HepG2 (cell line): ENCODE results near the gene APOC1. TPM values are rescaled to one million over a fixed set of nuclear protein-coding genes. Genes with fewer than 3 reads are reported as not detected.

Source experiments
- AGO2 ChIP-seq: fragments of 200-400 bp; formaldehyde crosslinking; optimal IDR thresholded peaks from 2 replicates; pipeline ENCODE3; 2017; ENCODE audit warnings: mild to moderate bottlenecking, low read depth, low read length, moderate library complexity
- AKAP8 ChIP-seq: sonication (generic); formaldehyde crosslinking; IDR thresholded peaks from 2 replicates; pipeline ENCODE4 v1.5.1; 2020; ENCODE audit warnings: mild to moderate bottlenecking, missing genetic modification reagents
- ARNT ChIP-seq: fragments of 450-650 bp; IDR thresholded peaks from 2 replicates; pipeline ENCODE4 v1.6.1; 2017
- ASH2L ChIP-seq: fragments of 300-600, 200-600 bp; sonication (generic); IDR thresholded peaks from 2 replicates; pipeline ENCODE4 v1.7.0; 2017; ENCODE audit warnings: low read depth, mild to moderate bottlenecking, moderate library complexity, mixed read lengths, low read length; ENCODE audit not compliant: insufficient read length
- BHLHE40 ChIP-seq: IDR thresholded peaks from 2 replicates; pipeline ENCODE4 v1.6.1; 2011; ENCODE audit warnings: low read length, improper control_type of control experiment
- BRCA1 ChIP-seq: sonication (generic); formaldehyde crosslinking; IDR thresholded peaks from 2 replicates; pipeline ENCODE4 v1.4.0; 2020; ENCODE audit warnings: missing genetic modification reagents
- CEBPB ChIP-seq: IDR thresholded peaks from 2 replicates; pipeline ENCODE4 v1.6.1; 2011; ENCODE audit warnings: low read depth, low read length, improper control_type of control experiment, borderline replicate concordance
- CEBPG ChIP-seq: IDR thresholded peaks from 2 replicates; pipeline ENCODE4 v1.6.1; 2016
- ELF3 ChIP-seq: IDR thresholded peaks from 2 replicates; pipeline ENCODE4 v1.6.1; 2016; ENCODE audit warnings: missing genetic modification reagents, missing compliant biosample characterization
- KDM1A ChIP-seq: IDR thresholded peaks from 2 replicates; pipeline ENCODE4 v1.6.1; 2016; ENCODE audit warnings: missing compliant biosample characterization
- MTA1 ChIP-seq: sonication (generic); formaldehyde crosslinking; IDR thresholded peaks from 2 replicates; pipeline ENCODE4 v1.4.0; 2020; ENCODE audit warnings: missing genetic modification reagents, mild to moderate bottlenecking, borderline replicate concordance
- MXI1 ChIP-seq: IDR thresholded peaks from 3 replicates; pipeline ENCODE4 v1.6.1; 2012; ENCODE audit warnings: low read depth, low read length, inconsistent platforms, borderline replicate concordance
- RORA ChIP-seq: sonication (generic); formaldehyde crosslinking; IDR thresholded peaks from 2 replicates; pipeline ENCODE4 v1.5.0; 2020; ENCODE audit warnings: mild to moderate bottlenecking, missing genetic modification reagents, moderate library complexity
- SMC3 ChIP-seq: IDR thresholded peaks from 2 replicates; pipeline ENCODE4 v1.6.1; 2011; ENCODE audit warnings: low read length, improper control_type of control experiment
- SP1 ChIP-seq, 2 experiments: fragments of 450-650 bp in 1 of 2; sonication (generic) in 1 of 2; formaldehyde crosslinking in 1 of 2; IDR thresholded peaks; 2 replicates each; pipeline versions ENCODE4 v1.4.0 to v1.6.1; 2016 to 2020; ENCODE audit warnings: missing genetic modification reagents in 1 of 2
- TBX3 ChIP-seq: fragments of 450-650 bp; IDR thresholded peaks from 2 replicates; pipeline ENCODE4 v1.6.1; 2017; ENCODE audit warnings: antibody characterized with exemption, mild to moderate bottlenecking, inconsistent platforms, borderline replicate concordance
- TRIM24 ChIP-seq: sonication (generic); formaldehyde crosslinking; IDR thresholded peaks from 2 replicates; pipeline ENCODE4 v1.8.0; 2022; ENCODE audit warnings: mild to moderate bottlenecking, missing genetic modification reagents
- TSC22D2 ChIP-seq: sonication (generic); formaldehyde crosslinking; IDR thresholded peaks from 2 replicates; pipeline ENCODE4 v1.5.1; 2020; ENCODE audit warnings: missing genetic modification reagents, mild to moderate bottlenecking, borderline replicate concordance
- ZBTB33 ChIP-seq: sonication (generic); formaldehyde crosslinking; IDR thresholded peaks from 2 replicates; pipeline ENCODE4 v1.4.0; 2020; ENCODE audit warnings: missing genetic modification reagents
- ZMYM4 ChIP-seq: sonication (generic); formaldehyde crosslinking; IDR thresholded peaks from 2 replicates; pipeline ENCODE4 v1.8.1; 2023; ENCODE audit warnings: mild to moderate bottlenecking, missing genetic modification reagents
- ZNF230 ChIP-seq: sonication (generic); formaldehyde crosslinking; IDR thresholded peaks from 2 replicates; pipeline ENCODE4 v1.4.0; 2020; ENCODE audit warnings: mild to moderate bottlenecking, missing genetic modification reagents
- ZNF232 ChIP-seq: sonication (generic); formaldehyde crosslinking; IDR thresholded peaks from 2 replicates; pipeline ENCODE4 v1.4.0; 2020; ENCODE audit warnings: missing genetic modification reagents, borderline replicate concordance
- ZNF253 ChIP-seq: sonication (generic); formaldehyde crosslinking; IDR thresholded peaks from 2 replicates; pipeline ENCODE4 v1.8.0; 2022; ENCODE audit warnings: mild to moderate bottlenecking, missing genetic modification reagents, borderline replicate concordance
- ZNF788 ChIP-seq: sonication (generic); formaldehyde crosslinking; IDR thresholded peaks from 2 replicates; pipeline ENCODE4 v1.5.0; 2020; ENCODE audit warnings: mild to moderate bottlenecking, missing genetic modification reagents, borderline replicate concordance
- ZSCAN21 ChIP-seq: sonication (generic); formaldehyde crosslinking; IDR thresholded peaks from 2 replicates; pipeline ENCODE4 v1.8.0; 2022; ENCODE audit warnings: mild to moderate bottlenecking, missing genetic modification reagents, moderate library complexity, borderline replicate concordance
- polyA plus RNA-seq, 8 experiments: library from polyadenylated mRNA; depleted of rRNA in 3 of 8; stranded (reverse) in 7 of 8; unstranded in 1 of 8; fragments of >200 nt; fragmentation: Illumina TruSeq in 4 of 8; extraction: Trizol in 4 of 8; gene quantifications; 2 replicates each; pipeline versions ENCODE4 v1.2.1 to v1.2.3, GENCODE V29; 2011 to 2016; ENCODE audit warnings: low read depth in 4 of 8, missing spikeins in 1 of 8, mixed read lengths in 1 of 8; ENCODE audit not compliant: insufficient read depth in 1 of 8
- total RNA-seq, 5 experiments: library from RNA; depleted of rRNA; stranded (reverse); fragments of >200 nt; fragmentation: Illumina TruSeq; extraction: Trizol; gene quantifications; 2 replicates each; pipeline ENCODE4 v1.2.3, GENCODE V29; 2016; ENCODE audit warnings: low read depth in 1 of 5
- TF ChIP-seq, protein P1 (sequence below): sonication (generic); formaldehyde crosslinking; IDR thresholded peaks from 2 replicates; pipeline ENCODE4 v1.5.1; 2020; ENCODE audit warnings: missing genetic modification reagents, mild to moderate bottlenecking, borderline replicate concordance
- TF ChIP-seq, protein P2 (sequence below): IDR thresholded peaks from 2 replicates; pipeline ENCODE4 v1.6.1; 2012; ENCODE audit warnings: inconsistent platforms

APOC1 gene
- total and polyA plus RNA-seq, 2 of the 13 experiments (the other 11 are each of a cell fraction or from before 2014, with no cell fraction given) = 600 to 1,235 TPM

DNA sequence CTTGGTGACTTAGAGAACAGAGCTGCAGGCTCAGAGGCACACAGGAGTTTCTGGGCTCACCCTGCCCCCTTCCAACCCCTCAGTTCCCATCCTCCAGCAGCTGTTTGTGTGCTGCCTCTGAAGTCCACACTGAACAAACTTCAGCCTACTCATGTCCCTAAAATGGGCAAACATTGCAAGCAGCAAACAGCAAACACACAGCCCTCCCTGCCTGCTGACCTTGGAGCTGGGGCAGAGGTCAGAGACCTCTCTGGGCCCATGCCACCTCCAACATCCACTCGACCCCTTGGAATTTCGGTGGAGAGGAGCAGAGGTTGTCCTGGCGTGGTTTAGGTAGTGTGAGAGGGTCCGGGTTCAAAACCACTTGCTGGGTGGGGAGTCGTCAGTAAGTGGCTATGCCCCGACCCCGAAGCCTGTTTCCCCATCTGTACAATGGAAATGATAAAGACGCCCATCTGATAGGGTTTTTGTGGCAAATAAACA lies 9.9 kb downstream of the APOC1 start (continued):
- TF ChIP-seq ZNF232 (CRISPR knock-in tag) = peak; percentile 67; the same call in 1 of the 2 replicates
- peak; percentile 86; the same call in 1 of the 2 replicates for TF ChIP-seq ZSCAN21 (CRISPR knock-in tag)
- TF ChIP-seq, protein P1, sequence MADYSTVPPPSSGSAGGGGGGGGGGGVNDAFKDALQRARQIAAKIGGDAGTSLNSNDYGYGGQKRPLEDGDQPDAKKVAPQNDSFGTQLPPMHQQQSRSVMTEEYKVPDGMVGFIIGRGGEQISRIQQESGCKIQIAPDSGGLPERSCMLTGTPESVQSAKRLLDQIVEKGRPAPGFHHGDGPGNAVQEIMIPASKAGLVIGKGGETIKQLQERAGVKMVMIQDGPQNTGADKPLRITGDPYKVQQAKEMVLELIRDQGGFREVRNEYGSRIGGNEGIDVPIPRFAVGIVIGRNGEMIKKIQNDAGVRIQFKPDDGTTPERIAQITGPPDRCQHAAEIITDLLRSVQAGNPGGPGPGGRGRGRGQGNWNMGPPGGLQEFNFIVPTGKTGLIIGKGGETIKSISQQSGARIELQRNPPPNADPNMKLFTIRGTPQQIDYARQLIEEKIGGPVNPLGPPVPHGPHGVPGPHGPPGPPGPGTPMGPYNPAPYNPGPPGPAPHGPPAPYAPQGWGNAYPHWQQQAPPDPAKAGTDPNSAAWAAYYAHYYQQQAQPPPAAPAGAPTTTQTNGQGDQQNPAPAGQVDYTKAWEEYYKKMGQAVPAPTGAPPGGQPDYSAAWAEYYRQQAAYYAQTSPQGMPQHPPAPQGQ (CRISPR knock-in tag) = peak; percentile 77
- peak; percentile 77; the same call in 1 of the 2 replicates for TF ChIP-seq TRIM24 (CRISPR knock-in tag)
- no peak for TF ChIP-seq ZNF253 (CRISPR knock-in tag)
- TF ChIP-seq TBX3 = peak; percentile 81; the same call in 1 of the 2 replicates
- TF ChIP-seq ASH2L = peak; percentile 64
- no peak for TF ChIP-seq SP1 (IDR thresholded peaks at IDR 0.05)
- TF ChIP-seq SP1 (CRISPR knock-in tag; IDR thresholded peaks at IDR 0.05) = peak; percentile 55
- TF ChIP-seq ZMYM4 (CRISPR knock-in tag) = peak; percentile 67
- TF ChIP-seq ZNF230 (CRISPR knock-in tag) = no peak
- peak; percentile 77 for TF ChIP-seq CEBPB
- TF ChIP-seq SMC3 = peak; percentile 51; the same call in 1 of the 2 replicates
- no peak for TF ChIP-seq AGO2
- peak; percentile 52; the same call in 1 of the 2 replicates for TF ChIP-seq BRCA1 (CRISPR knock-in tag)
- TF ChIP-seq BHLHE40 = peak; percentile 57
- TF ChIP-seq ZNF788 (CRISPR knock-in tag) = peak; percentile 81; the same call in 1 of the 2 replicates
- TF ChIP-seq AKAP8 (CRISPR knock-in tag) = peak; percentile 83; the same call in 1 of the 2 replicates
- TF ChIP-seq KDM1A (CRISPR knock-in tag) = peak; percentile 75
- peak; percentile 93 for TF ChIP-seq CEBPG (CRISPR knock-in tag)
- peak; percentile 89 for TF ChIP-seq ELF3 (CRISPR knock-in tag)
- no peak for TF ChIP-seq RORA (CRISPR knock-in tag)
- peak; percentile 89; the same call in 1 of the 2 replicates for TF ChIP-seq ZBTB33
- peak; percentile 99 for TF ChIP-seq MTA1
- TF ChIP-seq MXI1 = peak; percentile 66; the same call in 1 of the 3 replicates
- TF ChIP-seq, protein P2, sequence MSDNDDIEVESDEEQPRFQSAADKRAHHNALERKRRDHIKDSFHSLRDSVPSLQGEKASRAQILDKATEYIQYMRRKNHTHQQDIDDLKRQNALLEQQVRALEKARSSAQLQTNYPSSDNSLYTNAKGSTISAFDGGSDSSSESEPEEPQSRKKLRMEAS = peak; percentile 90
- TF ChIP-seq ARNT = no peak
- no peak for TF ChIP-seq TSC22D2 (CRISPR knock-in tag)
